GM12872 (cell line): ENCODE results near the gene ZFY.

Experiments
- CTCF ChIP-seq: IDR thresholded peaks from 3 replicates; pipeline ENCODE4 v1.5.1; 2011; ENCODE audit warnings: low read depth, mild to moderate bottlenecking, low read length, moderate library complexity; ENCODE audit not compliant: insufficient read depth

The ZFY gene

GRCh38 chrY:2973110-2973751, 38.0 kb downstream of the ZFY start:
- TF ChIP-seq CTCF, result no peak

GRCh38 chrY:2979283-2979682, 44.1 kb downstream of the ZFY start:
- no peak for TF ChIP-seq CTCF

- no peak for TF ChIP-seq CTCF
Measured at GRCh38 chrY:2984491-2984890, 49.3 kb downstream of the ZFY start.

- 0 out of 3 replicates have a peak, but pooled peaks have one; percentile 9 for TF ChIP-seq CTCF
Measured at GRCh38 chrY:2987178-2987577, 52.0 kb downstream of the ZFY start.

- TF ChIP-seq CTCF, result no peak
Measured at GRCh38 chrY:3002190-3002589, 67.0 kb downstream of the ZFY start.

- TF ChIP-seq CTCF, result no peak
Measured at GRCh38 chrY:3002680-3003515, 67.7 kb downstream of the ZFY start.

- no peak for TF ChIP-seq CTCF
Measured at GRCh38 chrY:3003516-3003830, 68.3 kb downstream of the ZFY start.
